Chondrocyte (in vitro differentiated cells): Measurements from ENCODE around the gene OOSP4A. TPM values are rescaled to one million over a fixed set of nuclear protein-coding genes. Genes with fewer than 3 reads are reported as not detected.

Source experiments
- DNase-seq: peaks from one replicate; pipeline ENCODE4 v3.0.0; 2021; ENCODE audit warnings: mixed read lengths, low spot score
- H3K27ac Mint-ChIP-seq: one replicate; pipeline ENCODE4 v1.8.0; 2021; ENCODE audit warnings: mild to moderate bottlenecking, moderate library complexity, mixed read lengths; ENCODE audit not compliant: unreplicated experiment
- H3K27me3 Mint-ChIP-seq: 2 replicates; pipeline ENCODE4 v1.8.0; 2021; ENCODE audit warnings: low read depth, mixed read lengths
- H3K36me3 Mint-ChIP-seq: 2 replicates; pipeline ENCODE4 v1.8.0; 2021; ENCODE audit warnings: low read depth, mixed read lengths
- H3K4me1 Mint-ChIP-seq: 2 replicates; pipeline ENCODE4 v1.8.0; 2021; ENCODE audit warnings: low read depth, mild to moderate bottlenecking, mixed read lengths
- H3K4me3 Mint-ChIP-seq: one replicate; pipeline ENCODE4 v1.8.0; 2021; ENCODE audit warnings: mild to moderate bottlenecking, moderate library complexity, mixed read lengths; ENCODE audit not compliant: unreplicated experiment
- H3K9me3 Mint-ChIP-seq: 2 replicates; pipeline ENCODE4 v1.8.0; 2021; ENCODE audit warnings: low read depth, mixed read lengths
- total RNA-seq: library from RNA; stranded (reverse); gene quantifications from 3 replicates; pipeline ENCODE4 v1.2.1, GENCODE V29; 2021
- TF ChIP-seq, protein P1 (sequence below): fragments of 200-600 bp; sonication (generic); IDR thresholded peaks from 2 replicates; pipeline ENCODE4 v1.5.0; 2021; ENCODE audit warnings: antibody characterized with exemption, mild to moderate bottlenecking, moderate library complexity

OOSP4A gene
- total RNA-seq, 1 donor from 2014 or later, result not detected

DNA sequence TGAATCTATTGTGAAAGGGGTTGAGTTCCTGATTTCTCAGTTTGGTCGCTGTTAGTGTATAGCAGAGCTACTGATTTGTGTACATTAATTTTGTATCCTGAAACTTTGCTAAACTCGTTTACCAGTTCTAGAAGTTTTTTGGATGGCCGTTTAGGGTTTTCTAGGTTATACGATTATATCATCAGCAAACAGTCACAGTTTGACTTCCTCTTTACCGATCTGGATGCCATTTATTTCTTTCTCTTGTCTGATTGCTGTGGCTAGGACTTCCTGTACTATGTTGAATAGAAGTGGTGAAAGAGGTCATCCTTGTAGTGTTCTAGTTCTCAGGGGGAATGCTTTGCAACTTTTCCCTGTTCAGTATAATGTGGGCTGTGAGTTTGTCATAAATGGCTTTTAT lies 28.6 kb downstream of the OOSP4A start:
- TF ChIP-seq, protein P1, sequence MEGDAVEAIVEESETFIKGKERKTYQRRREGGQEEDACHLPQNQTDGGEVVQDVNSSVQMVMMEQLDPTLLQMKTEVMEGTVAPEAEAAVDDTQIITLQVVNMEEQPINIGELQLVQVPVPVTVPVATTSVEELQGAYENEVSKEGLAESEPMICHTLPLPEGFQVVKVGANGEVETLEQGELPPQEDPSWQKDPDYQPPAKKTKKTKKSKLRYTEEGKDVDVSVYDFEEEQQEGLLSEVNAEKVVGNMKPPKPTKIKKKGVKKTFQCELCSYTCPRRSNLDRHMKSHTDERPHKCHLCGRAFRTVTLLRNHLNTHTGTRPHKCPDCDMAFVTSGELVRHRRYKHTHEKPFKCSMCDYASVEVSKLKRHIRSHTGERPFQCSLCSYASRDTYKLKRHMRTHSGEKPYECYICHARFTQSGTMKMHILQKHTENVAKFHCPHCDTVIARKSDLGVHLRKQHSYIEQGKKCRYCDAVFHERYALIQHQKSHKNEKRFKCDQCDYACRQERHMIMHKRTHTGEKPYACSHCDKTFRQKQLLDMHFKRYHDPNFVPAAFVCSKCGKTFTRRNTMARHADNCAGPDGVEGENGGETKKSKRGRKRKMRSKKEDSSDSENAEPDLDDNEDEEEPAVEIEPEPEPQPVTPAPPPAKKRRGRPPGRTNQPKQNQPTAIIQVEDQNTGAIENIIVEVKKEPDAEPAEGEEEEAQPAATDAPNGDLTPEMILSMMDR, result no peak
- Mint-ChIP-seq H3K27me3 (no peaks in the 10 kb centered on the region), H3K4me3 (no peak overlapping the region), H3K27ac (no peak overlapping the region), H3K4me1 (no peaks in the 10 kb centered on the region), H3K36me3 (no peaks in the 10 kb centered on the region), H3K9me3 (peaks cover 21% of the 10 kb centered on the region)
- no peak for DNase-seq

DNA sequence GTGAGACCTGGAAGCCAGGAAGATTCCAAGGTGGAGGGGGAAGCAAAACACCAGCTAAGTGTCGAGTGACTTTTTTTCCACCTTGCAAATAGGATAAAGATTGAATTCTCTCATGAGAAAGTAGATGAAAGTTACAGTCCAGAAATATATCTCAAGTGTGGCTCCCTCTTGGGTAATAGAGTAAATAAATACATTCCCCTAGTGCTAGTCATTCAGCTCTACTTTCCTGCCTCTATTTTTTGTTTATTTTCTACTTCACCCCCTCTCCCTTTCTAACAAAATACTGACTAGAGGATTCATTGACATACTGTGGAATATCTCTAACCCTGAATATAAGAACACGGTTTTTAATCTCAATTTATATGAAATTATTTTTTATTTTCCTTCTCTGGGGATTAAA lies 34.0 kb downstream of the OOSP4A start:
- TF ChIP-seq, protein P1, result no peak
- Mint-ChIP-seq H3K9me3 (no peaks in the 10 kb centered on the region), H3K27ac (no peak overlapping the region), H3K36me3 (no peaks in the 10 kb centered on the region), H3K4me1 (no peaks in the 10 kb centered on the region), H3K4me3 (no peak overlapping the region), H3K27me3 (peaks cover 8% of the 10 kb centered on the region)
- no peak for DNase-seq

DNA sequence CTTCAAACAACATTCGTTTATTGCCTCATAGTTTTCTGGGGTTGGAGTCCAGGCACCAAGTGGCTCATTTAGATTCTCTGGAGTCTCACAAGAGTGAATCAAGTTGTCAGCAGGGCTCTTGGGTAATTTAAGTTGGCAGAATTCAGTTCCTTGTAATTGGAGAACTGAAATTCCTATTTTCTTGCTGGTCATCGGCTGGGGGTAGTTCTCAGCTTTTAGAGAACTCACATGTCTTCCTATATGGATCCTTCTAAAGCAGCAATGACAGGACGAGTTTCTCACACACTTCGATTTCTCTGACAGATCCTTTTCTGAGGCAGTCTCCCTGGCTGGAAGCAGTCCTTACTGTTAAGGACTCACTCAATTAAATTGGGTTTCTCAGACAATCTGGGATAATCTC lies 35.9 kb downstream of the OOSP4A start:
- Mint-ChIP-seq H3K36me3 (no peaks in the 10 kb centered on the region), H3K4me1 (no peaks in the 10 kb centered on the region), H3K9me3 (no peaks in the 10 kb centered on the region), H3K27ac (no peak overlapping the region), H3K27me3 (peaks cover 11% of the 10 kb centered on the region), H3K4me3 (no peak overlapping the region)
- no peak for DNase-seq
- TF ChIP-seq, protein P1, result no peak

DNA sequence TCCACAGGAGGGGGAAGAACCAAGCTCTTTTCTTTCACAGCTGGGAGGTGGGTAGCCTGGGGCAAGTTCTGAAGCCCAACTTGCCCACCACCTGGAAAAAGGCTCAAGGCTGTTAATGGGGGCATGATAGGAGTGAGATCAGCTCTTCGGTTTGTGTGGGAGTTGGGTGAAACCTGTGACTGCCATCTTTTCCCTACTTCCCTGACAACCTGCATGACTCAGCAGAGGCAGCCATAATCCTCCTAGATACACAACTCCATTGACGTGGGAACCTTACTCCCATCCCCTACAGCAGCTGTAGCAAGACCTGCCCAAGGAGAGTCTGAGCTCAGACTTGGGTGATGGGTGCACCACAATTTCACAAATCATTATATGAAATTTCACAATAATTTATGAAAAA lies 39.9 kb downstream of the OOSP4A start:
- H3K27ac Mint-ChIP-seq, result no peak overlapping the region
- TF ChIP-seq, protein P1, result no peak
- H3K9me3 Mint-ChIP-seq, result no peaks in the 10 kb centered on the region
- peaks cover 14% of the 10 kb centered on the region for H3K27me3 Mint-ChIP-seq
- H3K36me3 Mint-ChIP-seq, result no peaks in the 10 kb centered on the region
- no peaks in the 10 kb centered on the region for H3K4me1 Mint-ChIP-seq
- no peak for DNase-seq
- H3K4me3 Mint-ChIP-seq, result no peak overlapping the region

DNA sequence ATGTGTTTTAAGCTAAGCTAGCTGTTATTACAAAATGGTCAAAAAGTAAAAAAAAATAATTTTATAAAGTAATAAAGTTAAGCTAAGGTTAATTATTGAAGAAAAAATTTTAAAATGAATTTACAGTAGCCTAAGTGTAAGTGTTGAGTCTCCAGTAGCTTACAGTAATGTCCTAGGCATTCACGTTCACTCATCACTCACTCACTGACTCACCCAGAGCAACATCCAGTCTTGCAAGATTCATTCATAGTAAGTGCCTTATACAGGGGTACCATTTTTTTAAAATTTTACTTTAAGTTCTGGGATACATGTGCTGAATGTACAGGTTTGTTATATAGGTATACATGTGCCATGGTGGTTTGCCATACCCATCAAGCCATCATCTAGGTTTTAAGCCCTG lies 41.5 kb downstream of the OOSP4A start:
- no peak overlapping the region for H3K27ac Mint-ChIP-seq
- no peak overlapping the region for H3K4me3 Mint-ChIP-seq

More for the DNA sequence above, 41.5 kb downstream of the OOSP4A start:
- Mint-ChIP-seq H3K4me1 (no peaks in the 10 kb centered on the region), H3K36me3 (no peaks in the 10 kb centered on the region), H3K9me3 (peaks cover 2% of the 10 kb centered on the region), H3K27me3 (peaks cover 21% of the 10 kb centered on the region)
- no peak for DNase-seq
- TF ChIP-seq, protein P1, result no peak
